Uterus (tissue), 2 donors: ENCODE data around the gene CACNA1D.

Experiments
- CTCF ChIP-seq, 4 experiments: fragments of 200-600 bp in 2 of 4; fragments of 450-650 bp in 2 of 4; sonication (generic) in 2 of 4; IDR thresholded peaks; one replicate each; pipeline ENCODE4 v1.5.1; 2016 to 2019; ENCODE audit warnings: antibody characterized with exemption in 4 of 4, mild to moderate bottlenecking in 2 of 4, moderate library complexity in 1 of 4
- POLR2A ChIP-seq, 2 donors: fragments of 450-650 bp; IDR thresholded peaks; one replicate each; pipeline ENCODE4 v1.6.1; 2016; ENCODE audit warnings: antibody characterized with exemption in 2 of 2, mild to moderate bottlenecking in 1 of 2, moderate library complexity in 1 of 2

- TF ChIP-seq CTCF (IDR thresholded peaks at IDR 0.05): no peak
- no peak for TF ChIP-seq POLR2A (IDR thresholded peaks at IDR 0.05)
Observed at GRCh38 chr3:53571264-53571663, 76.9 kb downstream of the CACNA1D start.
